ENCODE results near the gene NPPA.

NPPA gene

GRCh38 chr1:11874258-11874562 lies 26.6 kb upstream of the NPPA start:
- DNase-seq (ENCODE audit: low spot score), result no peak

DNA sequence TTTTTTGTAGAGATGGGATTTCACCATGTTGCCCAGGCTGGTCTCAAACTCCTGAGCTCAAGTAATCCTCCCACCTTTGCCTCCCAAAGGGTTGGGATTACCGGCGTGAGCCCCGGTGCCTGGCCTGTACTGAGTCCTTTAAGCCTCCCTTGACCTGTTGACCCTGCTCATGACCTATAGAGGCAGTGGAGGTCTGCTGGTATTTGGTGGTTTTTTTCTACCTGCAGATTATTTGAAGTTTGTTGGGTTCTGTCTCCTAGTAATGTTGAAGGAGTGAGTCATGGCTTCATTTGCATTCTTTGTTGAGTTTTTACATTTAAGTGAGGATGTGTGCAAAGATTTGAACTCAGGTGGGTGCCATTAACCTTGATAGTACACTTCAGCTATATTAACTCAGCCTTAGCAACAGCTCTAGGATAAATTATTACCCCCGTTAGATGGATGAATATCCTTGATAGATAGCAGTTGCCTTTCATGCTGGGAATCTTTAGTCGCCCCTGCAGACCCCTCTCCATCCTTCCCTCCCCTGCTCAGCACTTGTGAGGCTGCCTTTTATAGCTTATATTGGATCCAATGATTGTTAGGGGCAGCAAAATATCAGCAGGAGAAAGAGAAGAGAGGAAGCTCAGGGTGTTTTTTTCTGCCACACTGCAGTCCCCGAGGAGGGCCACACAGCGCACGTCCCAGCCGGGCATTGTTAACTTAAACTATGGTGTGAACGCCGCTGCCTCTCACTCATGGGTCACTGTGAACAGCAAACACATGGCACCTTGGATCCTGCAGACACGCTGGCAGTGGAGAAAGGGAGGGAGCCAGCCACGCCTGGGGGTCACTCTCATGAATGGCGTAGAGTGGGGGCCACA lies 26.0 kb upstream of the NPPA start:
- DNase-seq (ENCODE audit: low spot score), result no peak

- DNase-seq (ENCODE audit: low spot score), result no peak
These were observed 25.0 kb upstream of the NPPA start for GRCh38 chr1:11872545-11872944.

DNA sequence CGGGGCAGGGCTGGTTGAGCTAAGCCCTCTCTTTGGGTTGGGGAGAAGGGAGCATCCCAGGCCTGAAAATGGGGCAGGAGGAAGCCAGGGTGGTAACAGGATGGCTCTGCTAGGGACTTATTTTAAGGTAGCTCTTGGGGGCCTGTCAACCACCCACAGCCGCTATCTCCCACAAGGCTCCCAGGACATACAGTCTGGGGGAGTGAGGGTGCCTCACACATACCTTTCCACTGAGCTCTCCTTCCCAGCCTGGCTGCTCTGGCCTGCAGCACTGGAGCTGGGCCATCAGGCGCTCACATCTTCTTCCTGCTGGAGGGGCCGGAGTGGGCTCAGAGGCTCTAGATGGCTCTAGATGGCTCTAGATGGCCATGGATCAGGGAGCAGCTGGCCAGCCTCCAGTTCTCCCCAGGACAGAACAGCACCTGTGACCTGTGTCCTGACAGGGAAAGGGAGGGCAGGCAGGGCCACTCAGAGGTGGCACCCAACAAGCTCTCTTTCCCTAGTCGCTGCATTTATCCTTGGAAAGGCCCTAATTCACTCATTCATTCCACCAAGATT lies 22.1 kb upstream of the NPPA start:
- no peak for DNase-seq (ENCODE audit: low spot score)

DNA sequence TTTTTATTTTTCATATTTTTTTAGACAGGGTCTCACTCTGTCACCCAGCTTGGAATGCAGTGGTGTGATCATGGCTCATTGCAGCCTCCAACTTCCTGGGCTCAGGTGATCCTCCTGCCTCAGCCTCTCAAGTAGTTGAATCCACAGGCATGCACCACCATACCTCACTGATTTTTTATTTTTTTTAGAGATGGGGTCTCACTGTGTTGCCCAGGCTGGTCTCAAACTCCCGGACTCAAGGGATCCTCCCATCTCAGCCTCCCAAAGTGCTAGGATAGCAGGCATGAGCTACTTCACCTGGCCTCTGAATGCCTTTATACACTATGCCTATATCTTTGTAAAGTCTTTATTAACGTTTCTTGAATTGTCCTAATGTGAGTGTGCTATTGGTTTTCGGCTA lies 21.5 kb upstream of the NPPA start:
- DNase-seq (ENCODE audit: low spot score), result no peak

DNA sequence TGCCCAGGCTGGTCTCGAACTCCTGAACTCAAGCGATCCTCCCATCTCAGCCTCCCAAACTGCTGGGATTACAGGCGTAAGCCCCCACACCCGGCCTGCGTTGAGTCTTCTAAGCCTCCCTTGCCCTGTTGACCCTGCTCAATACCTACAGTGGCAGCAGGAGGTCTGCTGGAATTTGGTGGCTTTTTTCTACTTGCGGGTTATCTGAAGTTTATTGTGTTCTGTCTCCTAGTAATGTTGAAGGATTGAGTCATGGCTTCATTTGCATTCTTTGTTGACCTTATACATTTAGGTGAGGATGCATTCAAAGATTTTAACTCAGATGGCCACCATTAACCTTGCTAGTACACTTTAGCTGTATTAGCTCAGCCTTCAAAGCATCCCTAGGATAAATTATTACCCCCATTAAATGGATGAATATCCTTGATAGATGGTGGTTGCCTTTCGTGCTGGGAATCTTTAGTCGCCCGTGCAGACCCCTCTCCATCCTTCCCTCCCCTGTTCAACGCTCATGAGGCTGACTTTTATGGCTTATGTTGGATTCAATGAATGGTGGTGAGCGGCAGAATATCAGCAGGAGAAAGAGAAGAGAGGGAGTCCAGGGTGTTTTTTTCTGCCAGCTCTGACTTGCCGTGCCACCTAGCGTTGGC lies 20.9 kb upstream of the NPPA start:
- no peak for DNase-seq (ENCODE audit: low spot score)

DNA sequence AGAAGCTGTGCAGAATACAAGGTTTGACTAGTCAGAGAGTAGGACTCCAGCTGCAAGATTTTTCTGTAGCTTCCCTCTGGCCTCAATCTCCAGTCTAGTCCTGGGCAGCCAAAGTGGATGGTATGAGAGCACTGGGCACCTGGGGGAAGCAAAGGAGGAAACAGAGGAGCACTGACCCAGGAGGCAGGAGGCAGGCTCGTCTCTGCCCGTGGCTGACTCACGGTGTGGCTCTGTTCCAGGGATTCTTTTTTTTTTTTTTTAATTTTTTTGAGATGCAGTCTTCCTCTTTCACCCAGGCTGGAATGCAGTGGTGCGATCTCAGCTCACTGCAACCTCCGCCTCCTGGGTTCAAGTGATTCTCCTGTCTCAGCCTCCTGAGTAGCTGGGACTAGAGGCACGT lies 15.3 kb upstream of the NPPA start:
- DNase-seq (ENCODE audit: low spot score), result no peak

DNA sequence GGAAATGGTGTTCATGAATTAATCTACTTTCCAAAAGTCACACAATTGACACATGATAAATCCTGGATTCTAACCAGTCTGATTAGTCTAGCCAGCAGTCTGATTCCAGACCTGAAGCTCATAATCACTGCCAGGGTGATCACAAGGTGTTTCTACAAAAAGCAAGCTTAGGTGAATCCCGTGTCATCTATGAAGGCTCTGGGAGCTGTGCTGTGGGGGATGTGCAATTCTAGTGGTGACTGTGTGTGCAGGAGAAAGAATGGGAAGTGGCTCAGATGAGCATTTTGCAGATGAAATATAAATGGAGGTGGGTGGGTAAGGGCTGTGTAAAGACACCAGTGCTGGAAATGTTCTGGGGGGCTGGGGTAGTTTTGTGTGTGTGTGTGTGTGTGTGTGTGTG lies 13.0 kb upstream of the NPPA start:
- DNase-seq (ENCODE audit: low spot score), result no peak

- DNase-seq (ENCODE audit: low spot score), result no peak
These were observed 12.5 kb upstream of the NPPA start for GRCh38 chr1:11860083-11860482.

- DNase-seq (ENCODE audit: low spot score), result no peak
These were observed 11.6 kb upstream of the NPPA start for GRCh38 chr1:11858968-11859871.

GRCh38 chr1:11858613-11858967 lies 11.0 kb upstream of the NPPA start, which contains the start of gene NPPB:
Gene NPPB, minus strand, starts transcription at chr1:11858945. Its CDS starts 112 bp downstream, at chr1:11858833.
- no peak for DNase-seq (ENCODE audit: low spot score)

DNA sequence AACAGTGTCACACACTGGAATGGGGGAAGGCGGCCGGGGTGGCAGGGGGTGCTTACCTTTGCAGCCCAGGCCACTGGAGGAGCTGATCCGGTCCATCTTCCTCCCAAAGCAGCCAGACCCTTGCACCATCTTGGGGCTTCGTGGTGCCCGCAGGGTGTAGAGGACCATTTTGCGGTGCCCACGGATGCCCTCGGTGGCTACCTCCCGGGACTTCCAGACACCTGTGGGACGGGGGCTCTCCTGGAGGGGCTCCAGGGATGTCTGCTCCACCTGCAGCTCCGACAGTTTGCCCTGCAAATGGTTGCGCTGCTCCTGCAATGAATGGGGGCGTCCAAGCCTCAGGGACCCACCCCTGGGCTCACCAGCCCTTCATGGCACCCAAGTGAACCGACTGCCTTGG lies 10.6 kb upstream of the NPPA start:
- no peak for DNase-seq (ENCODE audit: low spot score)

DNA sequence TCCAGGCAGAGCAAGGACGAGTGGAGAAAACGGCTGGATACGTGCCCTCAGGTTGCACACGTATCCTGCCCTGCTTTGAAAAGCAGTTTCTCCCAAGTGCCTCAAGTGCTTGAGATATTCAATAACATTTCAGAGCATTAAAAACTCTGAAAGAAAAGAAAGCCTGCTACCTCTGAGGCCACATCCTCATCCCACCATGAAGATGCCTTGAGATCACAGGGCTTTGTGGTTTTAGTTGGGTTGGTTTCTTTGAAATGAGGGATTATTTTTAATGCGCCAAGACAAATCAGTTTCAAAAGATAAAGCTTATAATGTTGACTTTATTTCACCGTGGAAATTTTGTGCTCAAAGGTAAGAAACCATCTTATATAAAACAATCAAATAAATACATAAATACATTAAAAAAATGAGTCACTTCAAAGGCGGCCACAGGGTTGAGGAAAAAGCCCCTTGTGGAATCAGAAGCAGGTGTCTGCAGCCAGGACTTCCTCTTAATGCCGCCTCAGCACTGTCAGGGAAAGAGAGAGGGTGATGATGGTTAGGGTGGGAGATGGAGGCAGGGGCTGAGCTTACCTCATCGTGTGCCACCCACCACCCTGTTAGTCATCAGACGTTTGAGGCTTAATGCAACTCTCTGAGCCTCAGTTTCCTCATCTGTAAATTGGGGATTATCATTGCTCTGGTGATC lies 9.7 kb upstream of the NPPA start:
- no peak for DNase-seq (ENCODE audit: low spot score)

DNA sequence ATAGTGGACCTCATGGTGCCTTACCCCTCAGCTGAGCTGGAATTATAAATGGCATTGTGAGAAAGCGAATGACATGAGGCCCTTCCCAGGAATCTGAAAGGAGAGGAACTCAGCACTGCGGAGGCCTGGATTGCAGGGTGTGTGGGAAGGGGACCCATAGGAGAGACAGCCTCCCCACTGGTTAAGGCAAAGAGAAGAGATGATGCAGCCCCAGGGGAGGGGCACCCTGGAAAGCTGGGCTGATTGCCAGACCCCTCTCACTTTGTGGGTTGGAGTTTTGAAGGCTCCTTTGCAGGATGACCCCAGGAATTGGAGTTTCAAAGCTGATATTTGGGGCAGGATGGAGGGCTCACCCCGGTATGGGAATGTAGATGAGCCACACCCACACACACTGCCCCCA lies 9.1 kb upstream of the NPPA start:
- DNase-seq (ENCODE audit: low spot score), result no peak

DNA sequence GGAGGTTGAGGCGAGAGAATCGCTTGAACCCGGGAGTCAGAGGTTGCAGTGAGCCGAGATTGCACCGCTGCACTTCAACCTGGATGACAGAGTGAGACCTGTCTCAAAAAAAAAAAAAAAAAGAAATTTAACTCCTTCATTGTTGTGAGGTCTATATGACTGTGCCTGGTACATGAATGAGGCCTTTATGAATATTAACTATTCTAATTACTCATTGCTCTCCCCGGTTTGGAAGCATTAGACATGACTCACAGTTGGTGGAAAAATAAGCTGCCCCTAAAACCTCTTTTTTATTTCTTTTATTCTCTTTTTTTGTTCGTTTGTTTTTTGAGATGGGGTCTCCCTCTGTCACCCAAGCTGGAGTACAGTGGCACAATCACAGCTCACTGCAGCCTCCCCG lies 7.8 kb upstream of the NPPA start:
- DNase-seq (ENCODE audit: low spot score), result no peak

- DNase-seq (ENCODE audit: low spot score), result no peak
These were observed 6.9 kb upstream of the NPPA start for GRCh38 chr1:11854519-11854918.

DNA sequence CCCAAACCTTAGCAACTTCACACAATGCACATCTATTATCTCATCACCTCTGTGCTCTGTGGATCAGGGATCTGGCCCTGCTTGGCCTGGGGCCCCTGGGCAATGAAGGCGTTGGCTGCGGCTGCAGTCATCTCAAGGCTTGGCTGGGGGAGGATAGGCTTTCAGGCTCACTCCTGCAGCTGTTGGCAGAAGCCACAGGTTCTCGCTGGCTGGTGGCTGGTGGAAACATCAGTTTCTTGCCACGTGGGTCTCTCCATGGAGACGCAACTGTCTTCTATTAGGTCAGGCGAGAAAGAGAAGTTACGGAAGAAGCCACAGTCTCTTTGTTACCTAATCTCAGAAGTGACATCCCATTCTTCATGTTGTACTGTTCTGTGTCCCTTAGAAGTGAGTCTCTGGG lies 3.6 kb upstream of the NPPA start:
- no peak for DNase-seq (ENCODE audit: low spot score)

- DNase-seq (ENCODE audit: low spot score), result no peak
These were observed 2.6 kb upstream of the NPPA start for GRCh38 chr1:11850156-11850555.

DNA sequence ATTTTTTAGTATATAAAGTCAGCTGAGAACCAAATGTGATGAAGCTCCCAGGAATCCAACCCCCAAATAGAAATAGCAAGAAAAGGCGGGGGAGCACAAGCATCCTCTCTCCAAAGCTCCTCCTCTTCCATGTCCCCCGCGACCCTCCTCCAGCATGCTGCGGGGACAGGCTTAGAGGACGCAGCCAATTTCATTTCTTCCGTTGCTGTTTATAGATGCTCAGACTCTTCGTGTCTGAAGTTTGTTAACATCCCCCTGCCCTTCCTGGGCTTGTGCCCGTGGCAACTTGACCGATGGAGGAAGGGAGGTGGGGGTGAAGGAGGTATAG lies 754 bp upstream of the NPPA start:
- no peak for DNase-seq (ENCODE audit: low spot score)

- DNase-seq (ENCODE audit: low spot score), result no peak
These were observed 1.8 kb downstream of the NPPA start for GRCh38 chr1:11845641-11846335.

Measured in putamen (tissue), 1 donor.